Measurements from ENCODE around the gene ETHE1. TPM values are rescaled to one million over a fixed set of nuclear protein-coding genes. Genes with fewer than 3 reads are reported as not detected.
"Not testable (repeated sequence)": the region's sequence is repeated elsewhere in the genome, so short reads cannot be mapped to it uniquely, and the experiment has no call there.

ETHE1 gene
- total and polyA plus RNA-seq, 2 donors = 27.6 to 60.1 TPM

GRCh38 chr19:43523696-43524095, 3.3 kb downstream of the ETHE1 start:
- not testable (repeated sequence) for H3K4me3 ChIP-seq (ENCODE audit: low read depth, low read length); H3K36me3 ChIP-seq (ENCODE audit: insufficient read depth); H3K27ac ChIP-seq (ENCODE audit: low read depth); DNase-seq (ENCODE audit: extremely low spot score); H3K4me1 ChIP-seq (ENCODE audit: insufficient read depth)
- WGBS = 96% methylated on average over 8 of the region's 8 CpGs

- Histone ChIP-seq H3K4me3 (ENCODE audit: low read depth, low read length) (no peak overlapping the region), H3K4me1 (ENCODE audit: insufficient read depth) (no peaks in the 10 kb centered on the region), H3K36me3 (ENCODE audit: insufficient read depth) (no peaks in the 10 kb centered on the region), H3K27ac (ENCODE audit: low read depth) (no peak overlapping the region)
- 79% methylated on average over 5 of the region's 5 CpGs for WGBS
- no peak for DNase-seq (ENCODE audit: extremely low spot score)
Observed at GRCh38 chr19:43522929-43523328, 4.1 kb downstream of the ETHE1 start.

- H3K27ac ChIP-seq (ENCODE audit: low read depth) = no peak overlapping the region
- no peaks in the 10 kb centered on the region for H3K4me1 ChIP-seq (ENCODE audit: insufficient read depth)
- WGBS = 48% methylated on average over 10 of the region's 10 CpGs
- DNase-seq (ENCODE audit: extremely low spot score) = no peak
- no peak overlapping the region for H3K4me3 ChIP-seq (ENCODE audit: low read depth, low read length)
- H3K36me3 ChIP-seq (ENCODE audit: insufficient read depth) = no peaks in the 10 kb centered on the region
Observed at GRCh38 chr19:43519436-43520088, 7.4 kb downstream of the ETHE1 start.

GRCh38 chr19:43518051-43518450, 8.9 kb downstream of the ETHE1 start:
- Histone ChIP-seq H3K4me1 (ENCODE audit: insufficient read depth) (no peaks in the 10 kb centered on the region), H3K4me3 (ENCODE audit: low read depth, low read length) (no peak overlapping the region), H3K27ac (ENCODE audit: low read depth) (no peak overlapping the region), H3K36me3 (ENCODE audit: insufficient read depth) (no peaks in the 10 kb centered on the region)
- WGBS = 77% methylated on average over 4 of the region's 4 CpGs
- DNase-seq (ENCODE audit: extremely low spot score) = no peak

GRCh38 chr19:43512399-43512798, 14.6 kb downstream of the ETHE1 start:
- H3K4me1 ChIP-seq (ENCODE audit: insufficient read depth); H3K36me3 ChIP-seq (ENCODE audit: insufficient read depth); H3K27ac ChIP-seq (ENCODE audit: low read depth); DNase-seq (ENCODE audit: extremely low spot score); H3K4me3 ChIP-seq (ENCODE audit: low read depth, low read length): not testable (repeated sequence)

- Histone ChIP-seq H3K4me1 (ENCODE audit: insufficient read depth) (no peaks in the 10 kb centered on the region), H3K36me3 (ENCODE audit: insufficient read depth) (peaks cover 5% of the 10 kb centered on the region), H3K27ac (ENCODE audit: low read depth) (no peak overlapping the region), H3K4me3 (ENCODE audit: low read depth, low read length) (no peak overlapping the region)
- DNase-seq (ENCODE audit: extremely low spot score) = no peak
- 95% methylated on average over 5 of the region's 5 CpGs for WGBS
Observed at GRCh38 chr19:43511324-43511723, 15.7 kb downstream of the ETHE1 start.

GRCh38 chr19:43510713-43511112, 16.3 kb downstream of the ETHE1 start:
- Histone ChIP-seq H3K4me1 (ENCODE audit: insufficient read depth) (no peaks in the 10 kb centered on the region), H3K4me3 (ENCODE audit: low read depth, low read length) (no peak overlapping the region), H3K27ac (ENCODE audit: low read depth) (no peak overlapping the region), H3K36me3 (ENCODE audit: insufficient read depth) (peaks cover 5% of the 10 kb centered on the region)
- DNase-seq (ENCODE audit: extremely low spot score) = no peak
- 98% methylated on average over 9 of the region's 9 CpGs for WGBS

- Histone ChIP-seq H3K4me1 (ENCODE audit: insufficient read depth) (no peaks in the 10 kb centered on the region), H3K4me3 (ENCODE audit: low read depth, low read length) (no peak overlapping the region), H3K36me3 (ENCODE audit: insufficient read depth) (peaks cover 5% of the 10 kb centered on the region), H3K27ac (ENCODE audit: low read depth) (no peak overlapping the region)
- DNase-seq (ENCODE audit: extremely low spot score) = no peak
- 87% methylated on average over 2 of the region's 2 CpGs for WGBS
Observed at GRCh38 chr19:43507880-43508279, 19.1 kb downstream of the ETHE1 start.

GRCh38 chr19:43506629-43507028, 20.4 kb downstream of the ETHE1 start:
- whole genome bisulfite sequencing = 92% methylated on average over 5 of the region's 5 CpGs
- Histone ChIP-seq H3K4me3 (ENCODE audit: low read depth, low read length) (no peak overlapping the region), H3K36me3 (ENCODE audit: insufficient read depth) (peaks cover 5% of the 10 kb centered on the region), H3K27ac (ENCODE audit: low read depth) (no peak overlapping the region), H3K4me1 (ENCODE audit: insufficient read depth) (no peaks in the 10 kb centered on the region)
- no peak for DNase-seq (ENCODE audit: extremely low spot score)

GRCh38 chr19:43505941-43506340, 21.1 kb downstream of the ETHE1 start:
- H3K36me3 ChIP-seq (ENCODE audit: insufficient read depth) = peaks cover 5% of the 10 kb centered on the region
- no peaks in the 10 kb centered on the region for H3K4me1 ChIP-seq (ENCODE audit: insufficient read depth)
- 96% methylated on average over 5 of the region's 5 CpGs for WGBS
- H3K4me3 ChIP-seq (ENCODE audit: low read depth, low read length) = no peak overlapping the region
- no peak for DNase-seq (ENCODE audit: extremely low spot score)
- H3K27ac ChIP-seq (ENCODE audit: low read depth) = no peak overlapping the region

GRCh38 chr19:43505186-43505456, 21.9 kb downstream of the ETHE1 start:
- Histone ChIP-seq H3K4me1 (ENCODE audit: insufficient read depth) (no peaks in the 10 kb centered on the region), H3K36me3 (ENCODE audit: insufficient read depth) (peaks cover 5% of the 10 kb centered on the region), H3K27ac (ENCODE audit: low read depth) (no peak overlapping the region), H3K4me3 (ENCODE audit: low read depth, low read length) (no peak overlapping the region)
- DNase-seq (ENCODE audit: extremely low spot score) = no peak
- 88% methylated on average over 3 of the region's 3 CpGs for WGBS

GRCh38 chr19:43504426-43505185, 22.4 kb downstream of the ETHE1 start, which contains the start of gene PHLDB3:
TSS of gene PHLDB3 (minus strand) at chr19:43504746. CDS start at chr19:43504118, 628 bp downstream.
- no peak for DNase-seq (ENCODE audit: extremely low spot score)
- no peaks in the 10 kb centered on the region for H3K4me1 ChIP-seq (ENCODE audit: insufficient read depth)
- peak within 1 kb of the TSS; percentile 62 for H3K4me3 ChIP-seq (ENCODE audit: low read depth, low read length)
- peaks cover 2% of the 10 kb centered on the region for H3K36me3 ChIP-seq (ENCODE audit: insufficient read depth)
- 3% methylated on average over 42 of the region's 42 CpGs for WGBS
- peak within 1 kb of the TSS; percentile 89 for H3K27ac ChIP-seq (ENCODE audit: low read depth)

- Histone ChIP-seq H3K4me1 (ENCODE audit: insufficient read depth) (no peaks in the 10 kb centered on the region), H3K27ac (ENCODE audit: low read depth) (peak overlapping the region; percentile 89), H3K4me3 (ENCODE audit: low read depth, low read length) (peak overlapping the region; percentile 62), H3K36me3 (ENCODE audit: insufficient read depth) (peaks cover 2% of the 10 kb centered on the region)
- peak; percentile 92 for DNase-seq (ENCODE audit: extremely low spot score)
- WGBS = under 1% methylated on average over 64 of the region's 64 CpGs
Observed at GRCh38 chr19:43503501-43504425, 23.2 kb downstream of the ETHE1 start.

All from urinary bladder (tissue), 4 donors.